Activated T-cell treated with anti-CD3 and anti-CD28 coated beads for 48 hours (primary cell): ENCODE data around the gene CABS1.

Experiments used
- DNase-seq: peaks from one replicate; pipeline ENCODE4 v3.0.0-alpha.2; 2020; ENCODE audit warnings: low read depth

Gene CABS1

DNA sequence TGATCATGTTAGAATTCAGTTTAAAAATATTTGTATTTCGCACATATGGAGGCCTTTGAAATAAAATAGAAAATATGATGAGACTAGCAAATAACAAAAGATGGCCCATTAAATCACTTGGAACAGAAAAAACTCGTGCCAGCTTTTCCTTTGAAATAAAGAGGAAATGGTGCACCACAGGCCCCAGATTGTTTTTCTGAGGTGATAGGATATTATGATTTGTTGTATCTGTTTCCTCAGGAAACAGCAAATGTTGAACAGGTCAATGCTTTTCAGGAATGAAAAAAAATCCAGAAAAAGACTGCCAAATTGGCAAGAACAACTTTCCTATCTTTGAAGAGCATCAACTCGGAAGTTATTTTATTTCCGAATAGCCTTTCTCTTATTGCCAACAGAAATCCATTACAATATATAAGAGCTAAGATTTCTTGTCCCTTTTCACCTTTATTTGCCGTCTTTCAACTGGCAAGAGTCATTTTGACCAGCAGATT, 48.0 kb downstream of the CABS1 start, which contains the start of gene SMR3B:
TSS of gene SMR3B (plus strand) at position 441 of the 491 bp plus-strand sequence. CDS start 1,380 bp downstream, outside the sequence.
- no peak for DNase-seq
